Adrenal gland (tissue), 5 donors: ENCODE measurements around the gene CAMK2D.

Experiments used
- POLR2A ChIP-seq, 2 donors: fragments of 450-650 bp; IDR thresholded peaks; one replicate each; pipeline ENCODE4 v1.6.1; 2017; ENCODE audit warnings: antibody characterized with exemption in 2 of 2, mild to moderate bottlenecking in 2 of 2, moderate library complexity in 1 of 2
- TF ChIP-seq, protein P1 (sequence below), 6 experiments: fragments of 450-650 bp in 4 of 6; fragments of 200-600 bp in 2 of 6; sonication (generic) in 1 of 6; IDR thresholded peaks; 1 replicate in 5 of 6; 2 replicates in 1 of 6; pipeline versions ENCODE4 v1.5.1 to v1.8.0; 2016 to 2021; ENCODE audit warnings: antibody characterized with exemption in 6 of 6, mild to moderate bottlenecking in 2 of 6, moderate library complexity in 1 of 6
- donor health status: DM: no; HTN: no; CAD: no.

GRCh38 chr4:113469926-113470325 is 291.6 kb downstream of the CAMK2D start:
- TF ChIP-seq, protein P1, sequence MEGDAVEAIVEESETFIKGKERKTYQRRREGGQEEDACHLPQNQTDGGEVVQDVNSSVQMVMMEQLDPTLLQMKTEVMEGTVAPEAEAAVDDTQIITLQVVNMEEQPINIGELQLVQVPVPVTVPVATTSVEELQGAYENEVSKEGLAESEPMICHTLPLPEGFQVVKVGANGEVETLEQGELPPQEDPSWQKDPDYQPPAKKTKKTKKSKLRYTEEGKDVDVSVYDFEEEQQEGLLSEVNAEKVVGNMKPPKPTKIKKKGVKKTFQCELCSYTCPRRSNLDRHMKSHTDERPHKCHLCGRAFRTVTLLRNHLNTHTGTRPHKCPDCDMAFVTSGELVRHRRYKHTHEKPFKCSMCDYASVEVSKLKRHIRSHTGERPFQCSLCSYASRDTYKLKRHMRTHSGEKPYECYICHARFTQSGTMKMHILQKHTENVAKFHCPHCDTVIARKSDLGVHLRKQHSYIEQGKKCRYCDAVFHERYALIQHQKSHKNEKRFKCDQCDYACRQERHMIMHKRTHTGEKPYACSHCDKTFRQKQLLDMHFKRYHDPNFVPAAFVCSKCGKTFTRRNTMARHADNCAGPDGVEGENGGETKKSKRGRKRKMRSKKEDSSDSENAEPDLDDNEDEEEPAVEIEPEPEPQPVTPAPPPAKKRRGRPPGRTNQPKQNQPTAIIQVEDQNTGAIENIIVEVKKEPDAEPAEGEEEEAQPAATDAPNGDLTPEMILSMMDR (IDR thresholded peaks at IDR 0.05) = no peak
- no peak for TF ChIP-seq POLR2A (IDR thresholded peaks at IDR 0.05)
